Cardiac fibroblast (primary cell): ENCODE results near the gene MRPL55.
A peak's percentile ranks its signal among the peaks of the same experiment; 100 is the strongest.

ENCODE experiments used
- DNase-seq, 2 donors: peaks; one replicate each; pipeline versions ENCODE4 v3.0.0 to v3.0.0-alpha.2; 2010; ENCODE audit warnings: low read depth in 2 of 2
- H3K4me3 ChIP-seq, 2 donors: replicated peaks in 1 of 2; 1 replicate in 1 of 2; 2 replicates in 1 of 2; pipeline ENCODE4 v1.5.1; 2011; ENCODE audit warnings: low read depth in 2 of 2, low read length in 2 of 2, mild to moderate bottlenecking in 2 of 2, moderate library complexity in 1 of 2
- CTCF ChIP-seq: IDR thresholded peaks from one replicate; pipeline ENCODE4 v1.5.1; 2011; ENCODE audit warnings: low read depth, mild to moderate bottlenecking, low read length, inconsistent platforms

Gene MRPL55

GRCh38 chr1:228063251-228064191 lies 45.6 kb downstream of the MRPL55 start:
- no peak overlapping the region for H3K4me3 ChIP-seq
- no peak for TF ChIP-seq CTCF
- no peak for DNase-seq

GRCh38 chr1:228062812-228063211 lies 46.3 kb downstream of the MRPL55 start:
- no peak overlapping the region for H3K4me3 ChIP-seq
- no peak for DNase-seq
- no peak for TF ChIP-seq CTCF

GRCh38 chr1:228062085-228062791 lies 46.9 kb downstream of the MRPL55 start:
- DNase-seq: no peak
- H3K4me3 ChIP-seq: no peak overlapping the region
- TF ChIP-seq CTCF: no peak

GRCh38 chr1:228061411-228062084 lies 47.6 kb downstream of the MRPL55 start:
- H3K4me3 ChIP-seq: no peak overlapping the region
- TF ChIP-seq CTCF: no peak
- no peak for DNase-seq

- DNase-seq: peak; percentile 19
- no peak for TF ChIP-seq CTCF
- peak overlapping the region; percentile 11 to 21 for H3K4me3 ChIP-seq
Observed at GRCh38 chr1:228060458-228061190, 48.5 kb downstream of the MRPL55 start.
